HG03175 (cell line): Measurements from ENCODE around the gene KLRC2.
"Not testable (repeated sequence)": the region's sequence is repeated elsewhere in the genome, so short reads cannot be mapped to it uniquely, and the experiment has no call there.

ENCODE experiments used
- ATAC-seq: cut with Tn5 transposase; IDR thresholded peaks from one replicate; pipeline ENCODE4 v1.9.1; 2021; ENCODE audit warnings: mild to moderate bottlenecking, moderate library complexity; ENCODE audit not compliant: unreplicated experiment

Gene KLRC2

DNA sequence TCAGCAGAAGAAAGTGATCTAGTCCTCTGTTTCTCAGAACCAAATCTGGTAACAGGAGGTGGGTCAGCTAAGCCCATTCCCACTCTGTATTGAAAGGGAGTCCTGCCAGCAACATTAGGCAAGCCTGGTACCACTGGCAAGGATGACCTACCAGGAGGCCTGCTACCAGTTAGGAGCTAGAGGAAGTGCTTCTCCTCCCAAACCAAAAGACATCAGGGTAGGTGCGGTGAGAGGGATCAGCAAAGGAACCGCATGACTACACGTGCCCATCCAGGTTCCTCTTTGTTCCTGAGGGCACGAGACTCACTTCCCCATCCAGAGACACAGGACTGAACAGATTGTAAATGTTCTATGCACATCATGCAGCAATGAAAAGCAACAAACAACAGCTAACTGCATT is 29.1 kb downstream of the KLRC2 start:
- no peak for ATAC-seq

DNA sequence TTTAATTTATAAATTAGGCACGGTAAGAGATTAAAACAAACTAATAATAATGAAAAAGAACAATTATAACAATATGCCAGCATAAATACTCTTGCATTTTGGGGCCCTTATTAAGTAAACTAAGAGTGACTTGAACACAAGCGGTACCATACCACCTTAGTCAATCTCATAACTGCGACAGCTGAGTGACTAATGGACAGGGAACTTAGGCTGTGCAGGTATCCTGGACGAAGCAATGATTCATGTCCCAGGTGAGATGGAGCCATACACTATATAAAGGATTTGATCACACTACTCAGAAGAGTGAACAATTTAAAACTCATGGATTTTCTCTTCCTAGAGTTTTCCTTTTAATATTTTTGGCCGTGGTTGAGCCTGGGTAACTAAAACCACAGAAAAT is 30.5 kb downstream of the KLRC2 start:
- ATAC-seq = no peak

- no peak for ATAC-seq
These were observed 31.0 kb downstream of the KLRC2 start for GRCh38 chr12:10404798-10405197.

DNA sequence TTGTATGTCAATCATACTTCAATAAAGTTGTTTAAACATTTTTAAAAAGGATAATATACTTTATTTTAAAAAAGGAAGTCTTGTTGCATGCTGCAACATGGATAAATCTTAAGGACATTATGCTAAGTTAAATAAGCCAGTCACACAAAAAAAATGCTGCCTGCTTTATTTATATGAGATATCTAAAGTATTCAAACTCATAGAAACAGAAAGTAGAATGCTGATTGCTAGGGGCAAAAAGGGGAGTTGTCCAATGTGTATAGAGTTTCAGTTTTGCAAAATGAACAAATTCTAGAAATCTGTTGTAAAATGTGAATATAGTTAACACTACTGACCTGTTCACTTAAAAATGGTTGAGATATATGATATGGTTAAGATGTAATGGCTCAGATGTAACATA is 35.0 kb downstream of the KLRC2 start:
- ATAC-seq = no peak

- no peak for ATAC-seq
These were observed 37.6 kb downstream of the KLRC2 start for GRCh38 chr12:10398168-10398567.

- ATAC-seq = no peak
These were observed 38.5 kb downstream of the KLRC2 start for GRCh38 chr12:10397296-10397695.

GRCh38 chr12:10396176-10396575 is 39.6 kb downstream of the KLRC2 start:
- ATAC-seq = not testable (repeated sequence)

GRCh38 chr12:10395390-10395998 is 40.3 kb downstream of the KLRC2 start:
- ATAC-seq = peak; percentile 85

DNA sequence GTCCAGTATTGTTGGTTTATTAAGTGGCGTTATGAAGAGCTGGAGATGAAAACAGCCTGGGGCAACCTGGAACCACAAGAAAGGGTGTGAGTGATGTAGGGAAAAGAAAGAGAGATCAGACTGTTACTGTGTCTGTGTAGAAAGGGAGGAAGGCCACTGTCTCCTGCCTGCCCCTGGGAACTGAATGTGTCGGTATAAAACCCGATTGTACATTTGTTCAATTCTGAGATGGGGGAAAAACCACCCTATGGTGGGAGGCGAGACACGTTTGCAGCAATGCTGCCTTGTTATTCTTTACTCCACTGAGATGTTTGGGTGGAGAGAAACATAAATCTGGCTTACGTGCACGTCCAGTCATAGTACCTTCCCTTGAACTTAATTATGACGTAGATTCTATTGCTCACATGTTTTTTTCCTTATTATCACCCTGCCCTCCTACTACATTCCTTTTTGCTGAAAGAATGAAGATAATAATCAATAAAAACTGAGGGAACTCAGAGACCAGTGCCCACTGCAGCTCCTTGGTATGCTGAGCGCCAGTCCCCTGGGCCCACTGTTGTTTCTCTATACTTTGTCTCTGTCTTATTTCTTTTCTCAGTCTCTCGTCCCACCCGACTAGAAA is 41.2 kb downstream of the KLRC2 start:
- ATAC-seq = not testable (repeated sequence)

- no peak for ATAC-seq
These were observed 42.5 kb downstream of the KLRC2 start for GRCh38 chr12:10393291-10393690.

DNA sequence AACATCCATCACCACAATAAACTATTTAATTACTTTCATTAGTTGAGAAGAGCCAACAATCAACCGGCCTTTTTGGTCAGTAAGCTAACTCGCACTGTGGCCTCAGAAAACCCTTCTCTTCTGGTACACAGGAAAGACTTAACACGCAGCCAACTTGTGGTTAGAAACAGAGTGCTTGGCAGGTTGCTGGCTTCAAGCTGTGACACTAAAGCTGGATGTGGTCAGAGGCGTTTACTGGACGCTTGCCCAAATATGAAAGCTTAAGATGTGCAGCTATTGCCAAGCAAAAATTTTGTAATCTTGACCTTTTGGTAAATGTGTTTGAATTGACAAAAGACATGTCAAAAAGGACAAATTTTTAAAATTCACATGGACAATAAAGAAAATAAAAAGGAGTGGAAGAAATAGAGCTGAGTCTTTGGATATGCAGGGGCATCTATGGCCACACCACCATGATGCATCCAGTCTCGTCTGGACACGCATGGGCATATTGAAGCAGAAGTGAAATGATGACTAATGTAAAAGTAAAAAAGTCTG is 43.3 kb downstream of the KLRC2 start:
- peak; percentile 80 for ATAC-seq

DNA sequence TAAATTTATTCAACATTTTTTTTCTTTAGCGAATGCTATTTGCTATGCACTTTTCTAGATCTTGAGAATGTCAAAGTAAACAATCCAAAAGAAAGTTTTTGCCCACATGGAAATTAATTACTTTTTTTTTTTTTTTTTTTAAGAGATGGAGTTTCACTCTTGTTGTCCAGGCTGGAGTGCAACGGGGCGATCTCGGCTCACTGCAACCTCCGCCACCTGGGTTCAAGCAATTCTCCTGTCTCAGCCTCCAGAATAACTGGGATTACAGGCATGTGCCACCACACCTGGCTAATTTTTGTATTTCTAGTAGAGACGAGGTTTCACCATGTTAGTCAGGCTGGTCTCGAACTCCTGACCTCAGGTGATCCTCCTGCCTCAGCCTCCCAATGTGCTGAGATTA is 44.8 kb downstream of the KLRC2 start:
- not testable (repeated sequence) for ATAC-seq

DNA sequence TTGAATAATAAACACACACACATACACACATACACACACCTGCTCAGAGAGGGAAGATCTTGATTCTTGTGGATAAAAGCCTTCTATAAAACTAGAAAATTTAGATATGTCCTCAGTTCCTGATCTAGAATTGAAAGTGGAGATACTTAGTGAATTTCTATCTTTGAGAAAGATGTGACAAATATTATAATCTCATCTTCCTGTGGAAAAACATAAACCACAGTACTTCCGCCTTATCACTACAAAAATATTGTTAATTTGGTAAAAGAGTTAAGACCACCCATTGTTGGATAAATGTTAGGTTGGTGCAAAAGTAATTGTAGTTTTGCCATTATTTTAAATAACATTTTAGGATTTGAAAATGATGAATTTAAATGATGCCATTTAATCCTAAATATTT is 45.9 kb downstream of the KLRC2 start, which contains the start of gene KLRK1:
Gene KLRK1 (minus strand): TSS at position 138 of the 400 bp plus-strand sequence. CDS start 1,231 bp downstream, outside the sequence.
- no peak for ATAC-seq

DNA sequence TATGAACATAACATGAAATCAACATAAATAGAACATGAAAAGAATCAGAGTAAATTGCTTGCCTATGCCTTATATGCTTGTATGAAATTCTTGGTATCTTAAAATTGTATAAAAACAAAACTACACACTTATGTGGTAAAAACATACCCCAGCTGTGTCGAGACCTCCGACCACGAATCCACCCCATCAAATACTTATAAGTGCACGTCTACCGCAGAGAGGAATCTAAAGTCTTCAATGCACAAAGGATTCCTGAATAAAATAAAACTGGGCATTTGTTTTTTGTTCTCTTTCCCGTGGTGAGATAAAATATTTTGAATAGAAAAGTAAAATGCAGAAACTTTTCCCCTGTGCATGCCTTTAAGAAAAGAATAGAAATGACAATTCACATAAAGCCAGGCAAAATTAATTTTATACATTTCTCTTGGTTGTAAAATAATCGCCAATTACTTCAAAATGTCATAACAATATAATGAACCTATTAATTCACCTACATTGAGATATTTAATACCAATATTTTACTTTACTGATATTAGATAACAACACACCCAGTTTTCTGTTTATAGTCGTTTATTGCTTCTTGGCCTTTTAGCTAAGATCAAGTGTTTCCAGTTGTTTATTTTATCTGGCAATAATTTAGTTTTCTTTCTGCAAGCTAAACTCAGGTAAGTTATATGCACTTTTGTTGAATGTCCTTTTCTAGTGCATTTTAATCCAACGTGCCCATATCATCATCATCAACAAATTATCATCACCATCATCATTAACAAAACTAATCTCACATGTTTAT is 47.0 kb downstream of the KLRC2 start:
- ATAC-seq = no peak

- not testable (repeated sequence) for ATAC-seq
These were observed 48.3 kb downstream of the KLRC2 start for GRCh38 chr12:10387498-10387897.

GRCh38 chr12:10386857-10387256 is 49.0 kb downstream of the KLRC2 start:
- no peak for ATAC-seq

- ATAC-seq = no peak
These were observed 50.6 kb downstream of the KLRC2 start for GRCh38 chr12:10385166-10385613.

- no peak for ATAC-seq
These were observed 51.6 kb downstream of the KLRC2 start for GRCh38 chr12:10384191-10384590.

- ATAC-seq = no peak
These were observed 53.7 kb downstream of the KLRC2 start for GRCh38 chr12:10381928-10382628.
